Occipital lobe (tissue), 2 donors: ENCODE measurements around the gene ATP7B. TPM values are rescaled to one million over a fixed set of nuclear protein-coding genes. Genes with fewer than 3 reads are reported as not detected.
"Not testable (repeated sequence)": the region's sequence is repeated elsewhere in the genome, so short reads cannot be mapped to it uniquely, and the experiment has no call there.

Source experiments
- DNase-seq: peaks from one replicate; lab custom pipeline; 2025; lab: John Stamatoyannopoulos, UW
- total RNA-seq: library from RNA; depleted of rRNA; stranded (reverse); fragments of >200 nt; gene quantifications from one replicate; pipeline ENCODE4 v1.2.3, GENCODE V29; 2014

Gene ATP7B
- total RNA-seq, 1 donor from 2014 or later: 11.1 TPM

- DNase-seq: no peak
Observed at GRCh38 chr13:52006523-52007245, 4.6 kb downstream of the ATP7B start.

GRCh38 chr13:52005841-52006522, 5.3 kb downstream of the ATP7B start:
- DNase-seq: no peak

GRCh38 chr13:52004511-52005170, 6.6 kb downstream of the ATP7B start:
- DNase-seq: no peak

- DNase-seq: no peak
Observed at GRCh38 chr13:52003541-52003940, 7.7 kb downstream of the ATP7B start.

- DNase-seq: no peak
Observed at GRCh38 chr13:52002361-52002760, 8.9 kb downstream of the ATP7B start.

- no peak for DNase-seq
Observed at GRCh38 chr13:52001120-52001731, 10.0 kb downstream of the ATP7B start.

GRCh38 chr13:51999921-52000320, 11.3 kb downstream of the ATP7B start:
- DNase-seq: no peak

GRCh38 chr13:51999510-51999911, 11.7 kb downstream of the ATP7B start:
- DNase-seq: peak; percentile 61

GRCh38 chr13:51998723-51999509, 12.3 kb downstream of the ATP7B start:
- DNase-seq: no peak

GRCh38 chr13:51997641-51998330, 13.5 kb downstream of the ATP7B start:
- no peak for DNase-seq

GRCh38 chr13:51997186-51997585, 14.1 kb downstream of the ATP7B start:
- no peak for DNase-seq

GRCh38 chr13:51996641-51997040, 14.6 kb downstream of the ATP7B start:
- DNase-seq: no peak

GRCh38 chr13:51995677-51996551, 15.3 kb downstream of the ATP7B start:
- DNase-seq: peak; percentile 15

- no peak for DNase-seq
Observed at GRCh38 chr13:51993713-51994112, 17.5 kb downstream of the ATP7B start.

GRCh38 chr13:51988988-51989618, 22.1 kb downstream of the ATP7B start:
- DNase-seq: no peak

- DNase-seq: not testable (repeated sequence)
Observed at GRCh38 chr13:51984904-51985303, 26.3 kb downstream of the ATP7B start.

- DNase-seq: not testable (repeated sequence)
Observed at GRCh38 chr13:51983292-51983691, 28.0 kb downstream of the ATP7B start.

- DNase-seq: no peak
Observed at GRCh38 chr13:51981355-51981754, 29.9 kb downstream of the ATP7B start.

- DNase-seq: no peak
Observed at GRCh38 chr13:51980908-51981307, 30.3 kb downstream of the ATP7B start.
